ENCODE data around the gene ACTRT3. TPM values are rescaled to one million over a fixed set of nuclear protein-coding genes. Genes with fewer than 3 reads are reported as not detected.
"Not testable (repeated sequence)": the region's sequence is repeated elsewhere in the genome, so short reads cannot be mapped to it uniquely, and the experiment has no call there.

The ACTRT3 gene
- total and polyA plus RNA-seq, 4 donors = 1.3 to 2.3 (median 1.5) TPM

DNA sequence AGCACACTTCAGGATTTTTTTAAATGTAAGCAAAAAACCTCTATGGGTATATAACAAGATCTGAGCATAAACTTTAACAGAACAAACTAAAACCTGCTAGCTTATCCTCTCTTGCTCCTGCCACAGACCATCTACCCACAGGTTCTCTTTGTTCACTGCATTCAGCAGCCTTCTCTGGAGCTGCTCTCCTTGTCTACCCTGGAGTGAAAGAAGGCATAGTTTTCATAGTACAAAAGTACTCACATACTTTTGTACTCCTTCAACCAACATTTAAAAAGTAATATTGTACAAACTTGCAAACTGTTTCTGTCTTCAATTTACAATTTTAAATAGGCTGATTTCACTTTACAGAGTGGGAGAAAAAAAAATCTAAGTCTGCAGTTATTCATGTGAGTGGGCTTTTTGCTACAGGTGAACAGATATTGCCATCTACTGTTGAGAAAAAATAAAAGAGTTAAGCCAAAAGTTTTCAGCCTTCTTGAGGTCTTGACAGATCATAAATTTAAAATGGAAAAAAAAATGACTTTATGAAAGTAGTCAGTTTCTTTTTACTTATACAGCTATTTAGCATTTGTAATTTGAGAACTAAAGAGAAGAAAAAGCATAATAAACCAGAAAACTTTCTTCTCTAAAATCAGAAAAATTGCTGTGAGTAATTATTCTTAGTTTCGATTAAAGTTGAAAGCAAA lies 24.9 kb downstream of the ACTRT3 start:
- Histone ChIP-seq H3K4me1 (ENCODE audit: control insufficient read depth in 4 of 4, insufficient read depth in 4 of 4, low read length in 3 of 4) (no peaks in the 10 kb centered on the region), H3K9ac (ENCODE audit: low read depth in 1 of 2, low read length in 2 of 2) (no peak overlapping the region), H3K27me3 (ENCODE audit: control insufficient read depth in 4 of 4, insufficient read depth in 4 of 4, low read length in 3 of 4) (peaks cover 0 to 5% (median 0%) of the 10 kb centered on the region in 4 donors), H3K27ac (ENCODE audit: low read depth in 1 of 2, low read length in 2 of 2) (no peak overlapping the region), H3K9me3 (ENCODE audit: control insufficient read depth in 4 of 4, low read length in 3 of 4) (no peaks in the 10 kb centered on the region), H3K36me3 (ENCODE audit: control insufficient read depth in 4 of 4, insufficient read depth in 3 of 4, low read depth in 1 of 4, low read length in 3 of 4) (no peaks in the 10 kb centered on the region), H3K4me3 (ENCODE audit: low read depth in 1 of 3, low read length in 3 of 3) (no peak overlapping the region)
- peak; percentile 62 to 67 for TF ChIP-seq RAD21 (IDR thresholded peaks at IDR 0.05)
- TF ChIP-seq, protein P1, sequence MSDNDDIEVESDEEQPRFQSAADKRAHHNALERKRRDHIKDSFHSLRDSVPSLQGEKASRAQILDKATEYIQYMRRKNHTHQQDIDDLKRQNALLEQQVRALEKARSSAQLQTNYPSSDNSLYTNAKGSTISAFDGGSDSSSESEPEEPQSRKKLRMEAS (IDR thresholded peaks at IDR 0.05) = no peak
- WGBS = 84% methylated on average over 1 of the region's 1 CpG
- DNase-seq (ENCODE audit: low spot score) = no peak

DNA sequence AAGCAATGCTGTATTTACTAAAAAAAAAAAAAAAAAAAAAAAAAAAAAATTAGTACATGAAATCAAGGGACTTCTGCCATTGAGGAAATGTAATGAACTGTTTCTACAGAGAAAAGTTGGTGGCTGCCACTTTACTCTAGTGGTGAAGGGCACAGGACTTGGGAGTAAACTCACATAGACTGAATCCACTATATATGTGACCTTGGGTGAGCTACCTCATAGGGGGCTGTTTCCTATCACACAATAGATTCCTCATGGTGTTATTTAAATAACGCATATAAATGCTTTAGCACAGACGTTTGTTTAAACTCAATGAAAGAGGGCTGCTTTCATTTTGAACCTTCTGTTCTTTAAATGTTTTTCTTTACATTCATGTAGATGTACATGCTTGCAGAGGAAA lies 30.3 kb downstream of the ACTRT3 start:
- TF ChIP-seq FOXA2 (IDR thresholded peaks at IDR 0.05) (no peak), RAD21 (IDR thresholded peaks at IDR 0.05) (no peak), EGR1 (IDR thresholded peaks at IDR 0.05; ENCODE audit: low read depth in 2 of 2) (no peak)
- TF ChIP-seq, protein P1 (IDR thresholded peaks at IDR 0.05) = no peak
- TF ChIP-seq, protein P2, sequence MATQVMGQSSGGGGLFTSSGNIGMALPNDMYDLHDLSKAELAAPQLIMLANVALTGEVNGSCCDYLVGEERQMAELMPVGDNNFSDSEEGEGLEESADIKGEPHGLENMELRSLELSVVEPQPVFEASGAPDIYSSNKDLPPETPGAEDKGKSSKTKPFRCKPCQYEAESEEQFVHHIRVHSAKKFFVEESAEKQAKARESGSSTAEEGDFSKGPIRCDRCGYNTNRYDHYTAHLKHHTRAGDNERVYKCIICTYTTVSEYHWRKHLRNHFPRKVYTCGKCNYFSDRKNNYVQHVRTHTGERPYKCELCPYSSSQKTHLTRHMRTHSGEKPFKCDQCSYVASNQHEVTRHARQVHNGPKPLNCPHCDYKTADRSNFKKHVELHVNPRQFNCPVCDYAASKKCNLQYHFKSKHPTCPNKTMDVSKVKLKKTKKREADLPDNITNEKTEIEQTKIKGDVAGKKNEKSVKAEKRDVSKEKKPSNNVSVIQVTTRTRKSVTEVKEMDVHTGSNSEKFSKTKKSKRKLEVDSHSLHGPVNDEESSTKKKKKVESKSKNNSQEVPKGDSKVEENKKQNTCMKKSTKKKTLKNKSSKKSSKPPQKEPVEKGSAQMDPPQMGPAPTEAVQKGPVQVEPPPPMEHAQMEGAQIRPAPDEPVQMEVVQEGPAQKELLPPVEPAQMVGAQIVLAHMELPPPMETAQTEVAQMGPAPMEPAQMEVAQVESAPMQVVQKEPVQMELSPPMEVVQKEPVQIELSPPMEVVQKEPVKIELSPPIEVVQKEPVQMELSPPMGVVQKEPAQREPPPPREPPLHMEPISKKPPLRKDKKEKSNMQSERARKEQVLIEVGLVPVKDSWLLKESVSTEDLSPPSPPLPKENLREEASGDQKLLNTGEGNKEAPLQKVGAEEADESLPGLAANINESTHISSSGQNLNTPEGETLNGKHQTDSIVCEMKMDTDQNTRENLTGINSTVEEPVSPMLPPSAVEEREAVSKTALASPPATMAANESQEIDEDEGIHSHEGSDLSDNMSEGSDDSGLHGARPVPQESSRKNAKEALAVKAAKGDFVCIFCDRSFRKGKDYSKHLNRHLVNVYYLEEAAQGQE (IDR thresholded peaks at IDR 0.05) = no peak
- TF ChIP-seq, protein P3, sequence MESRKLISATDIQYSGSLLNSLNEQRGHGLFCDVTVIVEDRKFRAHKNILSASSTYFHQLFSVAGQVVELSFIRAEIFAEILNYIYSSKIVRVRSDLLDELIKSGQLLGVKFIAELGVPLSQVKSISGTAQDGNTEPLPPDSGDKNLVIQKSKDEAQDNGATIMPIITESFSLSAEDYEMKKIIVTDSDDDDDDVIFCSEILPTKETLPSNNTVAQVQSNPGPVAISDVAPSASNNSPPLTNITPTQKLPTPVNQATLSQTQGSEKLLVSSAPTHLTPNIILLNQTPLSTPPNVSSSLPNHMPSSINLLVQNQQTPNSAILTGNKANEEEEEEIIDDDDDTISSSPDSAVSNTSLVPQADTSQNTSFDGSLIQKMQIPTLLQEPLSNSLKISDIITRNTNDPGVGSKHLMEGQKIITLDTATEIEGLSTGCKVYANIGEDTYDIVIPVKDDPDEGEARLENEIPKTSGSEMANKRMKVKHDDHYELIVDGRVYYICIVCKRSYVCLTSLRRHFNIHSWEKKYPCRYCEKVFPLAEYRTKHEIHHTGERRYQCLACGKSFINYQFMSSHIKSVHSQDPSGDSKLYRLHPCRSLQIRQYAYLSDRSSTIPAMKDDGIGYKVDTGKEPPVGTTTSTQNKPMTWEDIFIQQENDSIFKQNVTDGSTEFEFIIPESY (IDR thresholded peaks at IDR 0.05) = no peak
- Histone ChIP-seq H3K27me3 (ENCODE audit: control insufficient read depth in 4 of 4, insufficient read depth in 4 of 4, low read length in 3 of 4) (no peaks in the 10 kb centered on the region), H3K36me3 (ENCODE audit: control insufficient read depth in 4 of 4, insufficient read depth in 3 of 4, low read depth in 1 of 4, low read length in 3 of 4) (no peaks in the 10 kb centered on the region), H3K27ac (ENCODE audit: low read depth in 1 of 2, low read length in 2 of 2) (no peak overlapping the region), H3K4me3 (ENCODE audit: low read depth in 1 of 3, low read length in 3 of 3) (no peak overlapping the region), H3K9ac (ENCODE audit: low read depth in 1 of 2, low read length in 2 of 2) (no peak overlapping the region), H3K9me3 (ENCODE audit: control insufficient read depth in 4 of 4, low read length in 3 of 4) (peaks cover 0 to 4% (median 0%) of the 10 kb centered on the region in 4 donors), H3K4me1 (ENCODE audit: control insufficient read depth in 4 of 4, insufficient read depth in 4 of 4, low read length in 3 of 4) (no peaks in the 10 kb centered on the region)
- no peak for DNase-seq (ENCODE audit: low spot score)
- WGBS = 70% methylated on average over 2 of the region's 2 CpGs

DNA sequence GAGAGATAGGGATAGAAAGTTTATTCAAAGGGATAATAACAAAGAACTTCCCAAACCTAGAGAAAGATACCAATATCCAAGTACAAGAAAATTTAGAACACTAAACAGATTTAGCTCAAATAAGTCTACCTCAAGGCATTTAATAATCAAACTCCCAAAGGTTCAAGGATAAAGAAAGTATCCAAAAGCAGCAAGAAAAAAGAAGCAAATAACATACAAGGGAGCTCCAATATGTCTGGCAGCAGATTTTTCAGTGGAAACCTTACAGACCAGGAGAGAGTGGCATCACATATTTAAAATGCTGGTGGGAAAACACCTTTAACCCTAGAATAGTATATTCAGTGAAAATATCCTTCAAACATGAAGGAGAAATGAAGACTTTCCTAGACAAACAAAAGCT lies 37.5 kb downstream of the ACTRT3 start:
- H3K36me3 ChIP-seq (ENCODE audit: control insufficient read depth in 4 of 4, insufficient read depth in 3 of 4, low read depth in 1 of 4, low read length in 3 of 4); H3K27me3 ChIP-seq (ENCODE audit: control insufficient read depth in 4 of 4, insufficient read depth in 4 of 4, low read length in 3 of 4); H3K4me1 ChIP-seq (ENCODE audit: control insufficient read depth in 4 of 4, insufficient read depth in 4 of 4, low read length in 3 of 4); DNase-seq (ENCODE audit: low spot score); H3K27ac ChIP-seq (ENCODE audit: low read depth in 1 of 2, low read length in 2 of 2); H3K9ac ChIP-seq (ENCODE audit: low read depth in 1 of 2, low read length in 2 of 2); H3K4me3 ChIP-seq (ENCODE audit: low read depth in 1 of 3, low read length in 3 of 3): not testable (repeated sequence)
- peaks cover 0 to 17% (median 2%) of the 10 kb centered on the region in 4 donors for H3K9me3 ChIP-seq (ENCODE audit: control insufficient read depth in 4 of 4, low read length in 3 of 4)
